Cortex of kidney (tissue), 1 donor: ENCODE results near the gene NPSR1.
"Not testable (repeated sequence)": the region's sequence is repeated elsewhere in the genome, so short reads cannot be mapped to it uniquely, and the experiment has no call there.

Experiments
- DNase-seq: peaks from one replicate; lab custom pipeline; 2025; lab: John Stamatoyannopoulos, UW

NPSR1 gene

GRCh38 chr7:34837801-34838201 is 179.8 kb downstream of the NPSR1 start:
- no peak for DNase-seq

- DNase-seq, result no peak
Measured at GRCh38 chr7:34838329-34838728, 180.3 kb downstream of the NPSR1 start.

GRCh38 chr7:34839645-34840044 is 181.6 kb downstream of the NPSR1 start:
- DNase-seq, result no peak

- no peak for DNase-seq
Measured at GRCh38 chr7:34840176-34840785, 182.3 kb downstream of the NPSR1 start.

- DNase-seq, result no peak
Measured at GRCh38 chr7:34841326-34841725, 183.3 kb downstream of the NPSR1 start.

- DNase-seq, result no peak
Measured at GRCh38 chr7:34842782-34843181, 184.8 kb downstream of the NPSR1 start.

GRCh38 chr7:34844406-34844805 is 186.4 kb downstream of the NPSR1 start:
- DNase-seq, result no peak

GRCh38 chr7:34844936-34845665 is 187.1 kb downstream of the NPSR1 start:
- DNase-seq, result no peak

- no peak for DNase-seq
Measured at GRCh38 chr7:34845666-34846361, 187.8 kb downstream of the NPSR1 start.

- DNase-seq, result no peak
Measured at GRCh38 chr7:34846976-34847375, 189.0 kb downstream of the NPSR1 start.

- no peak for DNase-seq
Measured at GRCh38 chr7:34848670-34849069, 190.7 kb downstream of the NPSR1 start.

GRCh38 chr7:34849163-34849960 is 191.3 kb downstream of the NPSR1 start:
- no peak for DNase-seq

GRCh38 chr7:34849986-34850385 is 192.0 kb downstream of the NPSR1 start:
- DNase-seq, result no peak

- no peak for DNase-seq
Measured at GRCh38 chr7:34850681-34851080, 192.7 kb downstream of the NPSR1 start.

- no peak for DNase-seq
Measured at GRCh38 chr7:34851431-34851830, 193.4 kb downstream of the NPSR1 start.

- not testable (repeated sequence) for DNase-seq
Measured at GRCh38 chr7:34858444-34858843, 200.4 kb downstream of the NPSR1 start.

GRCh38 chr7:34859281-34859680 is 201.3 kb downstream of the NPSR1 start:
- DNase-seq, result not testable (repeated sequence)

- not testable (repeated sequence) for DNase-seq
Measured at GRCh38 chr7:34866222-34866621, 208.2 kb downstream of the NPSR1 start.

GRCh38 chr7:34867341-34867740 is 209.3 kb downstream of the NPSR1 start:
- not testable (repeated sequence) for DNase-seq

- DNase-seq, result not testable (repeated sequence)
Measured at GRCh38 chr7:34868602-34869001, 210.6 kb downstream of the NPSR1 start.

GRCh38 chr7:34869057-34869456 is 211.0 kb downstream of the NPSR1 start:
- no peak for DNase-seq

GRCh38 chr7:34870041-34870440 is 212.0 kb downstream of the NPSR1 start:
- DNase-seq, result not testable (repeated sequence)
